HuH-7.5 (cell line): Measurements from ENCODE around the gene USP54.

Source experiments
- DNase-seq: peaks from one replicate; pipeline ENCODE4 v3.0.0; 2011; ENCODE audit warnings: low spot score

USP54 gene

GRCh38 chr10:73519336-73519735 lies 71.8 kb downstream of the USP54 start:
- no peak for DNase-seq

GRCh38 chr10:73517166-73517888 lies 73.8 kb downstream of the USP54 start:
- DNase-seq, result no peak

GRCh38 chr10:73512207-73512743 lies 78.9 kb downstream of the USP54 start:
- DNase-seq, result no peak

- no peak for DNase-seq
Measured at GRCh38 chr10:73509695-73510094, 81.4 kb downstream of the USP54 start.

- no peak for DNase-seq
Measured at GRCh38 chr10:73506491-73506890, 84.7 kb downstream of the USP54 start.

- no peak for DNase-seq
Measured at GRCh38 chr10:73506074-73506473, 85.1 kb downstream of the USP54 start.

- DNase-seq, result no peak
Measured at GRCh38 chr10:73503037-73503436, 88.1 kb downstream of the USP54 start.

- no peak for DNase-seq
Measured at GRCh38 chr10:73501651-73502050, 89.5 kb downstream of the USP54 start.

- no peak for DNase-seq
Measured at GRCh38 chr10:73497623-73498022, 93.5 kb downstream of the USP54 start.

GRCh38 chr10:73495884-73496674 lies 95.1 kb downstream of the USP54 start, which contains the start of gene PPP3CB:
PPP3CB (minus strand) TSS chr10:73496024; CDS start chr10:73495889, 135 bp downstream.
- peak; percentile 68 for DNase-seq

GRCh38 chr10:73495226-73495883 lies 95.8 kb downstream of the USP54 start:
- peak; percentile 80 for DNase-seq

GRCh38 chr10:73494877-73495225 lies 96.3 kb downstream of the USP54 start:
- no peak for DNase-seq

GRCh38 chr10:73494213-73494612 lies 96.9 kb downstream of the USP54 start:
- DNase-seq, result no peak

GRCh38 chr10:73493781-73494180 lies 97.4 kb downstream of the USP54 start:
- DNase-seq, result no peak

- no peak for DNase-seq
Measured at GRCh38 chr10:73486601-73487000, 104.5 kb downstream of the USP54 start.

GRCh38 chr10:73485320-73485719 lies 105.8 kb downstream of the USP54 start:
- DNase-seq, result no peak

GRCh38 chr10:73480158-73480557 lies 111.0 kb downstream of the USP54 start:
- DNase-seq, result no peak

GRCh38 chr10:73478636-73479035 lies 112.5 kb downstream of the USP54 start:
- DNase-seq, result no peak

- no peak for DNase-seq
Measured at GRCh38 chr10:73471226-73471625, 119.9 kb downstream of the USP54 start.

GRCh38 chr10:73469579-73469978 lies 121.6 kb downstream of the USP54 start:
- DNase-seq, result no peak

GRCh38 chr10:73467206-73467605 lies 123.9 kb downstream of the USP54 start:
- no peak for DNase-seq

- DNase-seq, result no peak
Measured at GRCh38 chr10:73465978-73466726, 125.0 kb downstream of the USP54 start.
